Measurements from ENCODE around the gene FAM118B.

DNA sequence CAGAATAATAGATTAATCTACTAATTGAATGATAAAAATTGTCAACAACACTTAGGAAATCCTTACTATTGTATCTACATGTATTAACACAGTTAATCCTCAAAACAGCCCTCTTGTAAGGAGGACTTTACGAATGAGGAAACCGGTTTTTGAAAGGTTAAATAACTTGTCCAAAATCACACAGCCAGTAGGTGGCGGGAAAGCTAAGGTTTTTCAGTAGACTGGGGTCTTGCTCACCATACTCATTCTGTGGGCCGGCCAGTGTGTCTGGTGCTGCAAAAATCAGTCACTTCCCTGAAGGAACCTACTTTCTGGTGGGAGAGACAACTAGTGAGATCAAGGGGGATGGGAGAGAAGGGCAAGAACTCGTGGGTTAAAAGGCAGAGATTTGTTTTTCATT, 96.1 kb downstream of the FAM118B start:
- TF ChIP-seq ZBTB7A (IDR thresholded peaks at IDR 0.05; ENCODE audit: low read depth) (no peak), TEAD4 (IDR thresholded peaks at IDR 0.05) (no peak), YY1 (IDR thresholded peaks at IDR 0.05; ENCODE audit: low read depth) (no peak), NFIC (IDR thresholded peaks at IDR 0.05) (no peak), USF1 (IDR thresholded peaks at IDR 0.05) (no peak), EP300 (IDR thresholded peaks at IDR 0.05; ENCODE audit: borderline replicate concordance) (no peak), MAX (IDR thresholded peaks at IDR 0.05) (no peak)
